Measurements from ENCODE around the gene INTS11.

Gene INTS11

GRCh38 chr1:1346501-1346890, 22.0 kb upstream of the INTS11 start:
- no peak overlapping the region for H3K4me3 ChIP-seq (replicated peaks; ENCODE audit: low read depth, low read length)
- DNase-seq (ENCODE audit: low read depth), result no peak

GRCh38 chr1:1345860-1346500, 21.5 kb upstream of the INTS11 start:
- no peak overlapping the region for H3K4me3 ChIP-seq (replicated peaks; ENCODE audit: low read depth, low read length)
- DNase-seq (ENCODE audit: low read depth), result no peak
- TF ChIP-seq CTCF (IDR thresholded peaks at IDR 0.05; ENCODE audit: low read length, missing control alignments), result no peak

More at GRCh38 chr1:1346501-1346890, 22.0 kb upstream of the INTS11 start:
- TF ChIP-seq CTCF (IDR thresholded peaks at IDR 0.05; ENCODE audit: low read length, missing control alignments), result no peak

GRCh38 chr1:1345384-1345783, 20.9 kb upstream of the INTS11 start:
- no peak for DNase-seq (ENCODE audit: low read depth)
- H3K4me3 ChIP-seq (replicated peaks; ENCODE audit: low read depth, low read length), result no peak overlapping the region
- TF ChIP-seq CTCF (IDR thresholded peaks at IDR 0.05; ENCODE audit: low read length, missing control alignments), result no peak

- peak; percentile 48 for DNase-seq (ENCODE audit: low read depth)
Observed at GRCh38 chr1:1344655-1345361, 20.3 kb upstream of the INTS11 start.

GRCh38 chr1:1343811-1344421, 19.5 kb upstream of the INTS11 start:
- TF ChIP-seq CTCF (IDR thresholded peaks at IDR 0.05; ENCODE audit: low read length, missing control alignments), result no peak
- no peak overlapping the region for H3K4me3 ChIP-seq (replicated peaks; ENCODE audit: low read depth, low read length)
- DNase-seq (ENCODE audit: low read depth), result no peak

More at GRCh38 chr1:1344655-1345361, 20.3 kb upstream of the INTS11 start:
- TF ChIP-seq CTCF (IDR thresholded peaks at IDR 0.05; ENCODE audit: low read length, missing control alignments), result peak; percentile 40
- H3K4me3 ChIP-seq (replicated peaks; ENCODE audit: low read depth, low read length), result no peak overlapping the region

GRCh38 chr1:1342584-1343115, 18.2 kb upstream of the INTS11 start:
- H3K4me3 ChIP-seq (replicated peaks; ENCODE audit: low read depth, low read length), result no peak overlapping the region
- no peak for DNase-seq (ENCODE audit: low read depth)
- no peak for TF ChIP-seq CTCF (IDR thresholded peaks at IDR 0.05; ENCODE audit: low read length, missing control alignments)
